ELF-1 (cell line): Measurements from ENCODE around the gene TAS2R40.
"Not testable (repeated sequence)": the region's sequence is repeated elsewhere in the genome, so short reads cannot be mapped to it uniquely, and the experiment has no call there.

Experiments used
- DNase-seq: peaks from one replicate; pipeline ENCODE4 v3.0.0-alpha.2; 2016; ENCODE audit warnings: low read depth, low spot score

The TAS2R40 gene

GRCh38 chr7:143250199-143250598, 28.4 kb downstream of the TAS2R40 start:
- DNase-seq: no peak

- no peak for DNase-seq
These were observed 29.0 kb downstream of the TAS2R40 start for GRCh38 chr7:143250822-143251221.

- DNase-seq: no peak
These were observed 30.2 kb downstream of the TAS2R40 start for GRCh38 chr7:143252006-143252405.

GRCh38 chr7:143255564-143255963, 33.7 kb downstream of the TAS2R40 start:
- no peak for DNase-seq

- DNase-seq: no peak
These were observed 34.5 kb downstream of the TAS2R40 start for GRCh38 chr7:143256325-143256724.

- no peak for DNase-seq
These were observed 35.1 kb downstream of the TAS2R40 start for GRCh38 chr7:143256932-143257331.

- DNase-seq: no peak
These were observed 35.7 kb downstream of the TAS2R40 start for GRCh38 chr7:143257501-143257900.

- DNase-seq: no peak
These were observed 37.0 kb downstream of the TAS2R40 start for GRCh38 chr7:143258831-143259230.

- DNase-seq: no peak
These were observed 37.9 kb downstream of the TAS2R40 start for GRCh38 chr7:143259765-143260164.

GRCh38 chr7:143261901-143262300, 40.1 kb downstream of the TAS2R40 start:
- DNase-seq: no peak

- peak; percentile 83 for DNase-seq
These were observed 41.7 kb downstream of the TAS2R40 start, which contains the start of gene GSTK1 for GRCh38 chr7:143263266-143264195. Gene GSTK1 (plus strand): TSS chr7:143263441. CDS start chr7:143263514, 73 bp downstream.

- not testable (repeated sequence) for DNase-seq
These were observed 42.3 kb downstream of the TAS2R40 start for GRCh38 chr7:143264196-143264568.

- DNase-seq: no peak
These were observed 43.3 kb downstream of the TAS2R40 start for GRCh38 chr7:143265017-143265693.

GRCh38 chr7:143269251-143269650, 47.4 kb downstream of the TAS2R40 start:
- DNase-seq: no peak

GRCh38 chr7:143271240-143271639, 49.4 kb downstream of the TAS2R40 start:
- no peak for DNase-seq
